Tibial nerve (tissue), 4 donors: ENCODE data around the gene USP6NL. TPM values are rescaled to one million over a fixed set of nuclear protein-coding genes. Genes with fewer than 3 reads are reported as not detected.

ENCODE experiments used
- DNase-seq, 2 donors: peaks; one replicate each; pipeline ENCODE4 v3.0.0-alpha.2; 2019; ENCODE audit warnings: low spot score in 2 of 2
- H3K27ac ChIP-seq, 4 donors: fragments of 200-600 bp; sonication (generic) in 3 of 4; one replicate each; pipeline ENCODE4 v1.5.1; 2017 to 2019; ENCODE audit warnings: mild to moderate bottlenecking in 1 of 4
- H3K27me3 ChIP-seq, 2 donors: fragments of 200-600 bp; sonication (generic) in 1 of 2; one replicate each; pipeline versions ENCODE4 v1.5.1 to v1.6.0; 2017 to 2019
- H3K36me3 ChIP-seq, 3 donors: fragments of 200-600 bp; sonication (generic); one replicate each; pipeline ENCODE4 v1.5.1; 2018 to 2019
- H3K4me1 ChIP-seq, 4 donors: fragments of 200-600 bp; sonication (generic) in 3 of 4; one replicate each; pipeline ENCODE4 v1.5.1; 2017 to 2019
- H3K4me3 ChIP-seq, 4 donors: fragments of 200-600 bp; sonication (generic) in 3 of 4; one replicate each; pipeline ENCODE4 v1.5.1; 2017 to 2019; ENCODE audit warnings: mild to moderate bottlenecking in 1 of 4, moderate library complexity in 1 of 4
- H3K9me3 ChIP-seq, 4 donors: fragments of 200-600 bp; sonication (generic) in 3 of 4; one replicate each; pipeline ENCODE4 v1.5.1; 2017 to 2019
- CTCF ChIP-seq, 5 experiments: fragments of 200-600 bp in 3 of 5; fragments of 450-650 bp in 2 of 5; sonication (generic) in 3 of 5; IDR thresholded peaks; one replicate each; pipeline ENCODE4 v1.5.1; 2016 to 2019; ENCODE audit warnings: antibody characterized with exemption in 5 of 5, mild to moderate bottlenecking in 3 of 5, moderate library complexity in 2 of 5
- EP300 ChIP-seq, 2 donors: sonication (generic); formaldehyde crosslinking; IDR thresholded peaks; one replicate each; pipeline ENCODE4 v1.6.1; 2017; ENCODE audit warnings: antibody characterized with exemption in 2 of 2, mild to moderate bottlenecking in 1 of 2
- POLR2A ChIP-seq, 2 donors: fragments of 450-650 bp; IDR thresholded peaks; one replicate each; pipeline ENCODE4 v1.6.1; 2017; ENCODE audit warnings: antibody characterized with exemption in 2 of 2, mild to moderate bottlenecking in 2 of 2, moderate library complexity in 2 of 2
- WGBS, 2 donors: methylation state at CpG; one replicate each; pipeline ENCODE4 v1.1.5; 2018; 5-methylcytosine and 5-hydroxymethylcytosine counted together
- total RNA-seq, 4 donors: library from RNA; depleted of rRNA; stranded (reverse); fragments of >200 nt; gene quantifications; one replicate each; pipeline ENCODE4 v1.1.0, GENCODE V29; 2016

Gene USP6NL
- total RNA-seq, 4 donors from 2014 or later = 21.8 to 33.9 (median 25.0) TPM

GRCh38 chr10:11598712-11599397 is 12.6 kb downstream of the USP6NL start:
- Histone ChIP-seq H3K9me3 (no peaks in the 10 kb centered on the region), H3K4me3 (no peak overlapping the region), H3K4me1 (peaks cover 0 to 10% (median 3%) of the 10 kb centered on the region in 4 donors), H3K27me3 (no peaks in the 10 kb centered on the region), H3K27ac (no peak overlapping the region), H3K36me3 (no peaks in the 10 kb centered on the region)
- TF ChIP-seq POLR2A (IDR thresholded peaks at IDR 0.05) (no peak), EP300 (IDR thresholded peaks at IDR 0.05) (no peak), CTCF (IDR thresholded peaks at IDR 0.05) (no peak)
- 65 to 69% methylated on average over 8 of the region's 8 CpGs for WGBS, 2 donors
- no peak for DNase-seq

- no peak overlapping the region for H3K4me3 ChIP-seq
- H3K9me3 ChIP-seq = no peaks in the 10 kb centered on the region
- no peak overlapping the region for H3K27ac ChIP-seq
- no peak for TF ChIP-seq EP300 (IDR thresholded peaks at IDR 0.05)
- TF ChIP-seq POLR2A (IDR thresholded peaks at IDR 0.05) = no peak
- TF ChIP-seq CTCF (IDR thresholded peaks at IDR 0.05) = no peak
- H3K4me1 ChIP-seq = peaks cover 0 to 10% (median 4%) of the 10 kb centered on the region in 4 donors
- H3K36me3 ChIP-seq = no peaks in the 10 kb centered on the region
- DNase-seq = no peak
- WGBS, 2 donors = 87 to 91% methylated on average over 3 of the region's 3 CpGs
- H3K27me3 ChIP-seq = no peaks in the 10 kb centered on the region
Observed at GRCh38 chr10:11597470-11597869, 14.0 kb downstream of the USP6NL start.

GRCh38 chr10:11595395-11595692 is 16.1 kb downstream of the USP6NL start:
- Histone ChIP-seq H3K4me3 (no peak overlapping the region), H3K27ac (peak overlapping the region in 1 of 4 donors; percentile 57), H3K9me3 (no peaks in the 10 kb centered on the region), H3K27me3 (no peaks in the 10 kb centered on the region), H3K4me1 (peaks cover 0 to 10% (median 4%) of the 10 kb centered on the region in 4 donors), H3K36me3 (no peaks in the 10 kb centered on the region)
- no peak for TF ChIP-seq POLR2A (IDR thresholded peaks at IDR 0.05)
- no peak for TF ChIP-seq EP300 (IDR thresholded peaks at IDR 0.05)
- no peak for TF ChIP-seq CTCF (IDR thresholded peaks at IDR 0.05)
- no peak for DNase-seq
- 14 to 28% methylated on average over 1 of the region's 1 CpG for WGBS, 2 donors

- H3K36me3 ChIP-seq = no peaks in the 10 kb centered on the region
- H3K27me3 ChIP-seq = no peaks in the 10 kb centered on the region
- DNase-seq = no peak
- no peaks in the 10 kb centered on the region for H3K9me3 ChIP-seq
- H3K4me3 ChIP-seq = no peak overlapping the region
- H3K4me1 ChIP-seq = peaks cover 0 to 10% (median 4%) of the 10 kb centered on the region in 4 donors
- TF ChIP-seq EP300 (IDR thresholded peaks at IDR 0.05) (no peak), POLR2A (IDR thresholded peaks at IDR 0.05) (no peak)
- WGBS, 2 donors = 85 to 86% methylated on average over 6 of the region's 6 CpGs
- peak overlapping the region in 1 of 4 donors; percentile 57 for H3K27ac ChIP-seq
Observed at GRCh38 chr10:11594589-11595394, 16.7 kb downstream of the USP6NL start.

- no peak overlapping the region for H3K4me3 ChIP-seq
- H3K9me3 ChIP-seq = no peaks in the 10 kb centered on the region
- WGBS, 2 donors = 83 to 87% methylated on average over 7 of the region's 7 CpGs
- no peaks in the 10 kb centered on the region for H3K36me3 ChIP-seq
- H3K27ac ChIP-seq = no peak overlapping the region
- no peak for TF ChIP-seq CTCF (IDR thresholded peaks at IDR 0.05)
- TF ChIP-seq EP300 (IDR thresholded peaks at IDR 0.05) = no peak
- H3K4me1 ChIP-seq = peaks cover 0 to 10% (median 4%) of the 10 kb centered on the region in 4 donors
- no peaks in the 10 kb centered on the region for H3K27me3 ChIP-seq
- no peak for DNase-seq
Observed at GRCh38 chr10:11593612-11594011, 17.8 kb downstream of the USP6NL start.
